ENCODE measurements around the gene ZNF804B. TPM values are rescaled to one million over a fixed set of nuclear protein-coding genes. Genes with fewer than 3 reads are reported as not detected.

ZNF804B gene
- total and polyA plus RNA-seq, 9 of the 15 experiments (the other 6 are each of a cell fraction or from before 2014, with no cell fraction given) = 0.04 to 0.22 (median 0.09) TPM; not detected in 6

GRCh38 chr7:88761779-88762178 is 2.3 kb downstream of the ZNF804B start (continued):
- peak; percentile 25 to 43; a peak in 3 of 4 replicates for TF ChIP-seq RAD21 (CRISPR knock-in tag; conservative IDR thresholded peaks at IDR 0.05 in 1 of 2, IDR thresholded peaks at IDR 0.05 in 1 of 2)
- TF ChIP-seq, protein P1, sequence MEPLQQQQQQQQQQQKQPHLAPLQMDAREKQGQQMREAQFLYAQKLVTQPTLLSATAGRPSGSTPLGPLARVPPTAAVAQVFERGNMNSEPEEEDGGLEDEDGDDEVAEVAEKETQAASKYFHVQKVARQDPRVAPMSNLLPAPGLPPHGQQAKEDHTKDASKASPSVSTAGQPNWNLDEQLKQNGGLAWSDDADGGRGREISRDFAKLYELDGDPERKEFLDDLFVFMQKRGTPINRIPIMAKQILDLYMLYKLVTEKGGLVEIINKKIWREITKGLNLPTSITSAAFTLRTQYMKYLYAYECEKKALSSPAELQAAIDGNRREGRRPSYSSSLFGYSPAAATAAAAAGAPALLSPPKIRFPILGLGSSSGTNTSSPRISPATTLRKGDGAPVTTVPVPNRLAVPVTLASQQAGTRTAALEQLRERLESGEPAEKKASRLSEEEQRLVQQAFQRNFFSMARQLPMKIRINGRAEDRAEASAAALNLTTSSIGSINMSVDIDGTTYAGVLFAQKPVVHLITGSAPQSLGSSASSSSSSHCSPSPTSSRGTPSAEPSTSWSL (CRISPR knock-in tag; IDR thresholded peaks at IDR 0.05; ENCODE audit: borderline replicate concordance) = no peak

DNA sequence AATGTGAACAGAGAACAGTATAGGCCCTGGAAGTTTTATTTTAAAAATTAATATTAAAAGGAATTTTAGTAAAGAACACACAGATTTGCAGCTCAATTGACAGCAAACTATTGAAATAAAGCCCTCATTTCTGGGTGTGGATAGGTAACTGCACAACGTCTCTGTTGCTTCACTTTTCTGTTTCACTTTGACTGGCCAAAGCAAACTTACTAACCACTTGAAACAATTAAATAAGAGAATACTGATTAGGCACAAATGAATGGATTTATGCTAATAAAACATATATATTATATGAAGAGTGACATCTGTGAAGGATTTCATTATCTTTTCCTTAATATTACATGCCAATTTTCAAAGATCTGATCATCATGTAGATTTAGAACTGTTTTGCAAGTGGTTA is 11.9 kb downstream of the ZNF804B start:
- 16% methylated on average over 1 of the region's 1 CpG for WGBS (ENCODE audit: insufficient coverage, low coverage, missing lambda C conversion rate)
- in situ Hi-C loops (cut with MboI) = no loop called here
- POLR2A ChIA-PET = no interaction called here

More for the DNA sequence above, 11.9 kb downstream of the ZNF804B start:
- Histone ChIP-seq H3K4me2 (ENCODE audit: insufficient read depth, low read length) (no peak overlapping the region), H3K4me1 (replicated peaks in 1 of 2; ENCODE audit: control insufficient read depth in 2 of 2, insufficient read depth in 2 of 2, low read length in 2 of 2) (no peaks in the 10 kb centered on the region), H3K9ac (ENCODE audit: insufficient read depth in 1 of 2, low read depth in 2 of 2, low read length in 2 of 2) (no peak overlapping the region), H3K36me3 (ENCODE audit: control insufficient read depth, insufficient read depth, low read length) (no peaks in the 10 kb centered on the region), H2AFZ (ENCODE audit: low read depth, low read length) (no peak overlapping the region), H3K27ac (ENCODE audit: extremely low read depth, low read depth, low read length) (no peak overlapping the region), H3K4me3 (no peak overlapping the region), H3K9me1 (ENCODE audit: control insufficient read depth, insufficient read depth, low read length) (no peaks in the 10 kb centered on the region), H4K20me1 (replicated peaks; ENCODE audit: control insufficient read depth, insufficient read depth, low read length) (no peaks in the 10 kb centered on the region), H3K9me3 (replicated peaks; ENCODE audit: control insufficient read depth, insufficient read depth, low read depth, low read length) (no peaks in the 10 kb centered on the region), H3K79me2 (ENCODE audit: control insufficient read depth, insufficient read depth, low read length) (no peaks in the 10 kb centered on the region), H3K27me3 (ENCODE audit: control insufficient read depth in 2 of 2, insufficient read depth in 2 of 2, low read length in 2 of 2) (no peaks in the 10 kb centered on the region)
- CTCF ChIA-PET (ENCODE audit: low intra/inter-chr PET ratio) = no interaction called here
- intact Hi-C loops (cut with micrococcal nuclease) = no loop called here
- ATAC-seq (no peak), DNase-seq (ENCODE audit: extremely low read depth in 1 of 4, low spot score in 3 of 4) (no peak), FAIRE-seq (no peak)
- BruUV-seq (replicated peaks) = no TSS peak
- TF ChIP-seq GABPB2 (CRISPR knock-in tag; conservative IDR thresholded peaks at IDR 0.05) (no peak), NELFE (IDR thresholded peaks at IDR 0.05; ENCODE audit: insufficient read depth, insufficient read length) (no peak), NCOA2 (IDR thresholded peaks at IDR 0.05; ENCODE audit: partially characterized antibody in 2 of 2) (no peak), THAP12 (CRISPR knock-in tag; IDR thresholded peaks at IDR 0.05) (no peak), HDAC6 (IDR thresholded peaks at IDR 0.05; ENCODE audit: low read depth, low read length) (no peak), KLF16 (IDR thresholded peaks at IDR 0.05) (no peak), U2AF1 (optimal IDR thresholded peaks at IDR 0.05; ENCODE audit: low read depth, low read length) (no peak), WHSC1 (IDR thresholded peaks at IDR 0.05; ENCODE audit: low read length) (no peak)
- TF ChIP-seq, protein P2, sequence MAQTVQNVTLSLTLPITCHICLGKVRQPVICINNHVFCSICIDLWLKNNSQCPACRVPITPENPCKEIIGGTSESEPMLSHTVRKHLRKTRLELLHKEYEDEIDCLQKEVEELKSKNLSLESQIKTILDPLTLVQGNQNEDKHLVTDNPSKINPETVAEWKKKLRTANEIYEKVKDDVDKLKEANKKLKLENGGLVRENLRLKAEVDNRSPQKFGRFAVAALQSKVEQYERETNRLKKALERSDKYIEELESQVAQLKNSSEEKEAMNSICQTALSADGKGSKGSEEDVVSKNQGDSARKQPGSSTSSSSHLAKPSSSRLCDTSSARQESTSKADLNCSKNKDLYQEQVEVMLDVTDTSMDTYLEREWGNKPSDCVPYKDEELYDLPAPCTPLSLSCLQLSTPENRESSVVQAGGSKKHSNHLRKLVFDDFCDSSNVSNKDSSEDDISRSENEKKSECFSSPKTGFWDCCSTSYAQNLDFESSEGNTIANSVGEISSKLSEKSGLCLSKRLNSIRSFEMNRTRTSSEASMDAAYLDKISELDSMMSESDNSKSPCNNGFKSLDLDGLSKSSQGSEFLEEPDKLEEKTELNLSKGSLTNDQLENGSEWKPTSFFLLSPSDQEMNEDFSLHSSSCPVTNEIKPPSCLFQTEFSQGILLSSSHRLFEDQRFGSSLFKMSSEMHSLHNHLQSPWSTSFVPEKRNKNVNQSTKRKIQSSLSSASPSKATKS (CRISPR knock-in tag; IDR thresholded peaks at IDR 0.05) = no peak
- TF ChIP-seq, protein P3, sequence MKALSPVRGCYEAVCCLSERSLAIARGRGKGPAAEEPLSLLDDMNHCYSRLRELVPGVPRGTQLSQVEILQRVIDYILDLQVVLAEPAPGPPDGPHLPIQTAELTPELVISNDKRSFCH (CRISPR knock-in tag; IDR thresholded peaks at IDR 0.05) = no peak
- TF ChIP-seq, protein P3 (tag; IDR thresholded peaks at IDR 0.05) = no peak

Measured in K562 (cell line).